DMS79 (cell line): Measurements from ENCODE around the gene PLCL2.

ENCODE experiments used
- DNase-seq: peaks from one replicate; lab custom pipeline; 2025; lab: John Stamatoyannopoulos, UW

Gene PLCL2

DNA sequence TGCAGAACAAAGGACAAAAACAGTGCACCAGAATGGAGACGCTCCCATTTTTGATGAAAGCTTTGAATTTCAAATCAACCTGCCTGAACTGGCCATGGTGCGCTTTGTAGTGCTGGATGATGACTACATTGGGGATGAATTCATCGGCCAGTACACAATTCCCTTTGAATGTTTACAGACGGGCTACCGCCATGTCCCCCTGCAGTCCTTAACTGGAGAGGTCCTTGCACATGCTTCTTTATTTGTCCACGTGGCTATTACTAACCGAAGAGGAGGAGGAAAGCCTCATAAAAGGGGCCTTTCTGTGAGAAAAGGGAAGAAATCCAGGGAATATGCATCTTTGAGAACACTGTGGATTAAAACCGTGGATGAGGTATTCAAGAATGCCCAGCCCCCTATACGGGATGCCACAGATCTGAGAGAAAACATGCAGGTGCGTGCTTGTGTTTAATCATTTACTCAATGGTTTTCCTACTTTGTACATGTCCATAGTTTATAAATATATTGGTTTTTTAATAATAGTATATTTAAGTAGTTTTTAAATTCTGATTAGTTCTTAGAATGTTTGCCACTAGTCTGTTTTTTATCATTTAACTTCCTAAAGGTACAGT, 127.1 kb downstream of the PLCL2 start:
- no peak for DNase-seq

DNA sequence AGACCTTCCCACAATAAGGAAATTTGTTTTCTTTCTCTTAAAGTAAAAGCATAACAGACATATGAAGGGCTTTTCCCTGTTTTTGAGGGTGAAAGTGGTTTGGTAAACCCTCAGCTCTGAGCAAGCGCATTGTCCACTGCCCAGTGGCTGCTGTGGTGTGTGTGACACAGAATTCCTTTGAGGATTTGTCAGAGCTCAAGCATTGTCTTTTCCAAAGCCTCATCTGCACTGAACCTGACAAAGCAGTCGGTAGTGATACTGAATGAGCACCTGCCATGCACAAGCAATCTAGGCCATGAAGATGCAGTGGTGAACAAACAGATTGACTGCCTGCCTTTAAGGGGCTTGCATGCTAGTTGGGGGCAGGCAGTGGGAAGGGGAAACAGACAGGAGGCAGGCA, 128.3 kb downstream of the PLCL2 start:
- DNase-seq: no peak

DNA sequence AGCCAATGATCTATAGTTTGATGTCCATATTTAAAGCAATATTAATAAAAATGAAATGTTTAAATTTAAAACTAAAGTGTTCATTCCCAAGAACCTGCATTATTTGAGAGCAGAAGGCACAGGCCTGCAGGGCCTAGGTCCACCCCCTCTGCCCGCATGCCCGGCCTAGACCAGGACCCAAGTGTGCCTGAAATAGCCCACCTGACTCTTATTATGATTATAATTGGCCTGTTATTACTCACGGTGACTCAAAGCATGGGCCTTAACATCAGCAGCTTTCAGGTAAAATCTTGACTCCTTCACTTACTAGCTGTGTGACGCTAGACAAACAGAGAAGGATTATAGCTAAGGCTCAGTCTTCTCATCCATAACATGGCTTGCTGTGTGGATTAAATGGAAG, 128.8 kb downstream of the PLCL2 start:
- no peak for DNase-seq

DNA sequence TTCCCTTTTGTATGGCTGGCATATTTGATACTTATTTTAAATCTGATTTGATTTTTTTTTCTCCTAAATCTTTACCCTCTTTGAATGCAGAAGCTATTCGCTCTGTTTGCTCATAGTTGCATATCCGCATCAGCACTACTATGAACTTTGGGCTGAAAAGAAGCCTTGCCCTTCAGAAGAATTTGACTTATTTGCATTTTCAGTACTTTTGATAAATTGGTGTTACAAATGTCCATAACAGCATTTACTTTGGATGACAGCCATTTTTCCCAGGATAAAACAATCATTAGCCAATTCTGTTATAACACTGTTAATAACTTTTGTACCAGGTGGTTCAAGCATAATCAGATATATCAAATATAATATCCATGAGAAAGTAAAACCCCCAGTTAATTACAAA, 129.5 kb downstream of the PLCL2 start:
- no peak for DNase-seq

DNA sequence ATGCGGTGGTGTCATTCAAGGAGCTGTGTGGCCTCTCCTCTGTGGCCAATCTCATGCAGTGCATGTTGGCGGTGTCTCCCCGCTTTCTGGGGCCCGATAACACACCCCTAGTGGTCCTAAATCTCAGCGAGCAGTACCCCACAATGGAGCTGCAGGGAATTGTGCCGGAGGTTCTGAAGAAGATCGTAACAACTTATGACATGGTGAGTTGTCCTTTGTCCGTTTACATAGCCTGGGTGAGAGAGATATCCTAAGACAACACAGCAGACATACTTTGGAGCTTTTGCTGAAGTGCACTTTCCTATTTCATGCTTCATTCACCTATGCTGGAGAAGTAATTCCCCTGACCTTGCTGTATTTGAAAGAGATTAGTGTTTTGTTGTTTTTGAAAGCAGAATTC, 130.0 kb downstream of the PLCL2 start:
- no peak for DNase-seq

DNA sequence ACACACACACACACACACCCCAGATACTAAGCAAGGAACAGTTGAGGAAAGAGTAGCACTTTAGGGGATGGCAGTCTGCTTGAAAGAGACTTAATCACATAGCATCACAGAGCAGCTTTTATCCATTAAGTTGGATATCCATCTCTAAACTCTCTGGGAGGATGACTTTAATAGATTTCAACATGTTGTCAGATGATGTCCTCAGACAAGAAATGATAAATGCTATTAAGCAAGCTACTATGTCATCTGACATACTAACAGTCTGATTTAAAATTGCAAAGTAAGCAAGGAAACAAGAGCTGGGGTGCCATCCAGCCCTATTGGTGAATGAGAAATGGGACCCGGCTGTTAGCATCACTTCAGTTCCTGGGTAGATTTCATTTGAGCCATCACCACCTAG, 136.9 kb downstream of the PLCL2 start:
- DNase-seq: no peak

DNA sequence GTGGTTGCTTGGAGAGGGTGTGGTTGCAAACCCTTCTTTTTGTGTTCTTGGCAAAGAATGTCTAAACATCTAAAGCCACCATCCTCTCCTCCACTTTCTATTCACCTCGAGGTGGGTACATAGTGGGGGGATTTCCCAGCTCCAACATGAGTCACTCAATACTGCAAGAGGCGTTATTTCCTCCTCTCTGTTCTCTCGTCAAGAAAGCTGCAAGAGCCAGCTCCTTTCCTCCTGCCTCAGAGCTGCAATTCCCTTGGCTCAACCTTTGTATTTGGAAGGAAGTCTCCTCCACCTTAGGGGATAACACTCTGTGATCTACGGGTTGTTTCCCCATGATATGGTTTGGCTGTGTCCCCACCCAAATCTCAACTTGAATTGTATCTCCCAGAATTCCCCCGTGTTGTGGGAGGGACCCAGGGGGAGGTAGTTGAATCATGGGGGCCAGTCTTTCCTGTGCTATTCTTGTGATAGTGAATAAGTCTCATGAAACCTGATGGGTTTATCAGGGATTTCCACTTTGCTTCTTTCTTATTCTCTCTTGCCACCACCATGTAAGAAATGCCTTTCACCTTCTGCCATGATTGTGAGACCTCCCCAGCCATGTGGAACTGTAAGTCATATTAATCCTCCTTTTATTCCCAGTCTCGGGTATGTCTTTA, 138.4 kb downstream of the PLCL2 start:
- no peak for DNase-seq

DNA sequence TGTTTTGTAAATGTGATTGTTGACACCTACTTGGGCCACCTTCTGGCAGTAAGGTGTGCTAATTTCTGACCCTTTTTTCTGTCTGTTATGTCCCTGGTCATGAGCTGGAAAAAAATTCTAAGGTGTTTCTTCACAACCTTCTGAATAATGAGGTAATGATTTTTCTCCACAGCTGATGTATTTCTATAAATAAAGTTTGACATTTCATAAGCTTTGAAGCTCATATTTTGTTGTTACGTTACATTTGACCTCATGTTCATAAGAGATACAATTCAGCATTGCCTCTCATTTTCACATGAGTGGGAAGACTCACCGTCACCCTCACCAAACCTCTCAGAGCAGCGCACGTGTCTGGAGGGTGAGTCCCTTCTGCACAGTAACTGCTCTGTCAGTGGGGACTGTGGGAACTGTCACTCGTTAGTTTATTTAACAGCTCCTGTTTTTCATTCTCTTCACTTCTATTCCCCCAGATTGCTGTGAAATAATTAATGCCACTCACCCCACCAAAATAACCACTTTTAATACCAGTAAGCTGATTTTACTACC, 140.9 kb downstream of the PLCL2 start:
- DNase-seq: no peak

DNA sequence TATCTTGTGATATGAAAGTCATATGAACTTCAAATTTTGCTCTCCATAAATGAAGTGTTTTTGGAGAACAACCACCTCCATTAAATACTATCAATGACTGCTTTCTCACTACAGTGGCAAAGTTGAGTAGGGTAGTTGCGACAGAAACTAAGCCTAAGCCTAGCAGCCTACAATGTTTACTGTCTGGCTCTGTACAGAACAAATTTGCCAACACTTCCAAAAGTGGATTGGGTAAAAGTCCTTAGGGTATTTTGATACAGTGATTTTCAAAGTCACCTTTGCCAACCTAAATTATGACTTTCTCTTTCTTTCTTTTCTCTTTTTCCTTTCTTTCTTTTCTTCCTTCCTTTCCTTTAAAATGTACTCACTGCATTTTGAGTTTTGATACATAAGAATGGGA, 142.6 kb downstream of the PLCL2 start:
- no peak for DNase-seq

DNA sequence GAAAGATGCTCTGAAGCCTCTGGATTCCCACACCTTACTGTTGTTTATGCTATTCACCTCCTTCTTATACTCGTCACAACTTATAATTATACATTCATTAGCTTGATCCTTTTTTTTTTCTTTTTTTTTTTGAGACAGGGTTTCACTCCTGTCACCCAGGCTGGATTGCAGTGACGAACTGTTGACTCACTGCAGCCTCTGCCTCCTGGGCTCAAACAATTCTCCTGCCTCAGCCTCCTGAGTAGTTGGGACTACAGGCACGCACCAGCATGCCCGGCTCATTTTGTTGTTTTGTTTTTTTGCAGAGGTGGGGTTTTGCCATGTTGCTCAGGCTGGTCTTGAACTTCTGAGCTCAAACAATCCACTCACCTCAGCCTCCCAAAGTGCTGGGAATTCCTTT, 143.6 kb downstream of the PLCL2 start:
- DNase-seq: no peak

DNA sequence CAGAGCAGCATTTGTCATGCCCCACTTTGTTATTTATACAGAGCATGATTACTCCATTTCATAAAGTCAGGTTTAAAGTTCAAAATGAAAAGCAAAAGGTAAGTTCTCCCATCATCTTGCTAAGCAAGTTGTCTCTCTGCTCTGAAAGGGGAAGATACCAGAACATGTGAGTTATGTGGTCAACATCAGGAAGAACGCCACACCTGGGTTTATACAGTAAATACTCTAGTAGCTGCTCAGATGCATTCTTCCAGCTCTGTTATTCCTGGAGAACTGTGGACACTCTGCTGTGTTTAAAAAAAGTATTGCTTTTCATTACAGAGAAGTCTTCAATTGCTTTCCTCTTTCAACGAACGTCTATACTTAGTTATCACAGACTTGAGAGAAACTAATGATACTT, 145.7 kb downstream of the PLCL2 start:
- no peak for DNase-seq

DNA sequence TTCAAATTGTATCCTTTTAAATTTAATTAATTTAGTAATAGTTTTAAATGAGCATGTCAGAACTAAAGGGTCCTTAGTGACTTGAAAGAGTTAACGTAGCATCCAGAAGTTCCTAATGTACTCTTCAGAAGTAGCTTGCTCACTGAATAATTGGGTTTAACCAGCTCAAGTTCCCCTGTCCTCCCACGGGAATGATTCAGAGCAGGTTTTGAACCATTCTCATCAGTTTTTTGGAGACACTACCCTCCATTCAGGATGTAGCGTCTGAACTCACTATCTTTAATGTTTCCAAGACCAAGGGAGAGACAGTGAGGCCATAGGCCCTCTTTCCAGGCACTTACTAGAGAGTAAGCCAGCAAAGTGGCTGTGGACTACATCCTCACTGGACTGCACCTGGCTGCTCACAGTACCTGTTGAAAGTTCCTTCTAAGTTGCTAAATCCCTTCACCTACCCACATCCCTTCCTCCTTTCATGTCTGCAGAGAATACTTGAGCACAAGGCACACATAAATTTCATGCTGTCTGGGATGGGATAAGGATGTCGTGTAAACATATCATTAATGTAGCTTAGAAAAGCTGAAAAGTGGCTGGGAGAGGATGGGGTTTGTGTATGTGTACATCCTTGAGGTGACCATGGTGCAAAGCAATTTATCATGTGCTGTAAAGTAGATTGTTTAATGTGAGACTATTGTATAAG, 146.3 kb downstream of the PLCL2 start:
- DNase-seq: no peak

DNA sequence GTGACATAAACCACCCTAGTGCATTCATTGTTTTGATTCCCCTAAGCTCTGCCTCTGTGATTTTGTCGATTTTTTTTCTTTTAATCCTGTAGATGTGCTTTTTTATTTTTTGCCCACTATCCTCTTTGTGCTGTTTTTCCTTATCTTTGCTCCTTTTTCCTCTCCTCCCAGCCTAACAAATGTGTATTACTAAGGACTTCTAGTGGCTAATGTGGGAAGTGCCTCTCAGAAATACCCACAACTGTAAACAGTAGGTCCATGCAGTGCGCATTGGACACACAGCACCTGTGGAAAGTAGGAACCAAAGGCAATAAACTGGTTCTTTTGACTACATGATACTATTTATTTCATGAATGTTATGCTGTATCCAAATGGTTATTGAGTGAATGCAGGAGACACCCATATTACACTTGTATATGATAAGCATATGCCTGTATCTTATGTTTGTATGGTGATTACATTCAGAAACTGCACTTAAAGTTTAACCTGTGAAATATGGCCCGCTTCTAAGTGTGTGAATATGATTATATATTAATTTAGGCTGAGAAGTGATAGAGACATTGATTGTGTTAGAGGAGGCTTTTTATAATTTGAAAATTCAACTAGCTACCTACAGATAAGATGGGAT, 147.8 kb downstream of the PLCL2 start:
- no peak for DNase-seq

DNA sequence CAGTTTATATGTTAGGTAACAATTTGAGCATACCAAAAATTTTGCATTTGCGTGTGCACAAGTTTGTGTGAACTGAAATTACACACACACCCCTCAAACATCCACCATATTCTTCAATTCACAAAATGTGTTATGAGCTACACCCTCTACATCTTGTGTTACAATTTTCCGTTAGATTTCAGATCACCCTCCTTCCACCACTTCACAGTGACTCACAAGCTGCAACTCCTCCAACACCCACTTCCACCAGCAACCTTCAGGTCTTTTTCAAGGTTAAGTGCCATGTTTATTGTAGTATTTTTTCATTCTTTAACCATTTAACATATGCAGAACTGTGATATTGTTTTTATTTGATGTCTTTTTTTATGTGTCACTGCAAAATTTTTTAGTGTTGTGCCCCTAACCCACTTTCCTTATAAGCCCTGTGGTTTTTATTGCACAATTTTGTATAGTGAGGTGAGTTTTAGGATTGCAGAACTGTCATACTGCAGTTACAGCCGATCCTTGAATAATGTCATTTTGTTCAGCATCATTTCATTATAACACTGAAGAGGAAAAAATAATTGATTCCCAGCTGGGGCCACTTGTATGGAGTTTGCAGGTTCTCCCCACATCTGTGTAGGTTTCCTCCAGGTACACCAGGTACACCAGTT, 148.9 kb downstream of the PLCL2 start:
- no peak for DNase-seq

DNA sequence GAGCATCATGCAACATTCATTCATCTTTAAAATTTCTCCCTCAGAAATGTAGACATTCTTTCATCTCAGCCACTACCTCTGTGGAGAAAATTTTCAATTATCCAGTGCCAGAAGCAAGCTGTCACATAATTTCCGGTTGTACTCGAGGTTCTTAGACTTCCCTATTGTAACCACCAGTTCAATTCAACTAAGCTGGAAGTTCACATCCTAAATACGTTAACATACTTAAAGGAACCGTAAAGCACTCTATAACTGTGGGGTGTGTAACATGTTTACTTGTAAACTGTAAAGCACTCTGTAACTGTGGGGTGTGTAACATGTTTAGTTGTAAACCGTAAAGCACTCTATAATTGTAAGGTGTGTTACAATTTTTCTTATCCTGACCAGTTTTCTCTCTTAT, 150.3 kb downstream of the PLCL2 start:
- no peak for DNase-seq

DNA sequence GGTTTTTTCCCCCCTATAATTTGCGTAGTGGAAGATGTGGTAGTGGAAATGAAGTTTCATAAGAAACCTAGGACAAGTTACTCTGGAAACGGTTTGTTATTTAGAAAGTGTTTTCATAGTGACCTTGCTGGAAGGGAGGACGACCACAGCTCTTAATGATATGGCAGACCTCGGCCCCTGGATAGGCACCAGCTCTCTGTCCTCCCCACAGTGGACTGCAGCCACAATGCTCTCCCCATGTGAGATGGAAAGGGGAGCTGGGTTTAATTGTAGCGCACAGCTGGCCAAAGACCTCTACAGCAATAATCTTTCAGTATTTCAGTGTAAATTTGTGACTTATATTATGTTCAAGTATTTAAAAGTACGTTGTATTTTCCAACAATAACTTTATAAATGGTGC, 151.2 kb downstream of the PLCL2 start:
- DNase-seq: no peak

DNA sequence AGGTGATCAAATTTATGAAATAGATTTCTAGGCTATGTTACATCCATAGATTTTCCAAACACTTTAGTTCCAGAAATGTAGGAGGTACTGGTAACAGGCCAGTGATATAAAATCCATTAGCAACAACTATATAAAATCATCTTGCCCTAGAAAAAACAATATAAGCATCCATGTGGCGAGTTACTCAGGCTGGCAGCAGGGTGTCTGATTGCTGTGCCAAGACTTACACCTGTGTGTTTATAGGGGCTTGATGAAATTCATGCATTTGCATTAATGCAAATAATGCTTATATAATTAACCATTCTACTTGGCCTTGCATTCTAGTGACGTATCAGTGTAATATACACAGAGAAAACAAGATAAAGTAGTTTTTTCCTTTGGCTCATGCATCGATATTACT, 153.4 kb downstream of the PLCL2 start:
- DNase-seq: no peak

DNA sequence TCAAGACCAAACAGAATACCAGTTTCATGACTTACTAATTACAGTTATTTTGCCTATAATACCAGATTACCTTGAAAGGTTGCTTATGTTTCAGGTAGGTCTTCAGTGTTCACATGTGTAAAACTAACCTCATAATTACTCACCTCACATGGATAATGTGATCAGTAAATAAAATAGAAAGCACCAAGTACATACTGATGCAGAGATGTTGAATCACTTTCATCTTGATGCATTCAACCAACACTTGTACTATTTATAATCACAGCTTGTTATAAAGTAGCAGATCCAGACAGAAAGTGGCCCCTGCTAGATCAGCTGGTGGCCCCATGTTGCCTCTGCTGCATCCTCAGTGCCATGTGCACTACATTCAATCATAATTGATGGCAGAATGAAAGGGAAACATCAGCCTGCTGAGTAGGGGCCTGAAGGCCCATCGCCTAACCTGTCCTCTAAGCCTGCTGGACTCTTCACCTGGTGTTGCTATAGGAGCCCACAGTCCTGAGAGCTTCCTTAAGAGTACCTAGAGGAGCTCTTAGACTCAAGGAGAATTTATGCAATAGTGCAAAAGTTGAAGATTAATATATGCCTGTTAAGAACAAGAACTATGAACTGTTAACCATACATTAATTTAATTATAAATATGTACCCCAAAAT, 154.3 kb downstream of the PLCL2 start:
- no peak for DNase-seq

DNA sequence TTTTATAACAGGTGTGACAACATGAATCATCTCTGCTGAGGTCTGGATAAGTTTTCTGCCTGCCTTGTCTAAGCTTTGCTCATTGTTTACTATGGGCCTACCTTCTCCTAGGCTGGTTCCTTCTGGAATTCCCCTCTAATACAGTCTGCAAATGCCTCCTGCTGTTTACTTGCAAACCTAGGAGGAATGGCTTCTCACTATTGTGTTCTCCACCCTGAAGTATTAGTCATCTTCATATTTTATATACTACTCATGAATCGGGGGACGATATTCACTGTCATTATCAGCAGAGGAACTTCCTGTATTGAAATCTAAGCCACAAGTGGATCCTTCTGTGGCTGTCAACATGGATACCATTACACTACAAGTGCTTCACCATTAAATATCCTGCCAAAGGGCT, 154.8 kb downstream of the PLCL2 start:
- no peak for DNase-seq

DNA sequence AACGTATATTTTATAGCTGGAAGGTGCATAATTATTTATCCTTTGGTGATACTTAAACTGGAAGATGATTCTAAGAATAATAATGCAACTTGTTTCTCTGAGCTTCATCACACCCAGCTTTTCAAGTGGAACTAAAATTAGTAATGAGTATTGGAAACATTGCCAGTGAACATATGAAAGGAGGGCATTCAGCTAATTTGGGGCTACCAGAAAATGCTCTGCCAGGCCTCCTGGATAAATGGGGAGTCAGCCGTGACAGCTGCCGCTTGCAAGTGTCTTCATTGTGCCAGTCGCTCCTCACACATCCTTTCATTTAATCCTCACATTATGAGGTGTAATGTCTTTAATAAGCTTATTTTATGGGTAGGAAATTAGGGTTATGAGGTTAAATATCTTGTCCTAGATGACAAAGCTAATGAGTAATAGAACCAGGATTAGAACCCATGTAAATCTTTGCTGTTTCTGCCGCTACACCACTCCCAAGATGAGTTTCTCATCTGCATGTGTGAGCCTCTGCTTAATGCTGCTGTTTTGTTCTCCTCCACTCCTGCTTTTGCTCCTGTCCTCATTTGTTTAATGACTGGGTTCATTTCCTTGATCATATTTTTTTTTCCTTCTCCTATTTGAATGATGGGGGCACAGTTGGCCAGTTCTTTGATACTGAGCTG, 155.7 kb downstream of the PLCL2 start:
- no peak for DNase-seq

DNA sequence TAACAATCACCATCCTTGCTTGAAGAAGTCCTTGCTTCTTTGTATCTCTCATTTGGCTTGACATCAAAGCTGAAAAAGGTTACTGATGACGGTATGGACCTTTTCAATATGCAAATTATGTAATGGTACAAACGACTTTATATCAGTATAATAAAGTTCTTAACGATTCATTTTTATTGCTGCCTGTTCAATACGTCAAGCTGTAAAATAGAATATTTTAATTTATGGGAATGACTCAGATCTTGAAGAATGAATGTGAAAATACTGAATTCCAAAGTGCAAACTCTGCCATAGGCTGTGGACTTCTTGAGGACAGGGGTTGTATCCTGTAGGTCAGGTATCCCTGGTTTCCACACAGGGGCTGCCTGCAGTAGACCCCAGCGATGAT, 156.2 kb downstream of the PLCL2 start:
- DNase-seq: no peak
